H1 (cell line): ENCODE data around the gene GALNT9. TPM values are rescaled to one million over a fixed set of nuclear protein-coding genes. Genes with fewer than 3 reads are reported as not detected.

Experiments used
- CTCF ChIA-PET: fragments of 300-600 bp; sonication (Branson Sonifier 250); formaldehyde crosslinking; loops from one replicate; lab custom pipeline; 2021; ENCODE audit not compliant: partially characterized antibody; lab: Charles Lee
- POLR2A ChIA-PET: fragments of 300-600 bp; sonication (Branson Sonifier 250); formaldehyde crosslinking; loops from one replicate; lab custom pipeline; 2021; ENCODE audit warnings: inconsistent platforms; ENCODE audit not compliant: partially characterized antibody; lab: Charles Lee
- DNase-seq, 2 experiments: peaks; one replicate each; pipeline versions ENCODE4 v3.0.0 to v3.0.0-alpha.2; 2010 to 2022; ENCODE audit warnings: low spot score in 2 of 2, low read depth in 1 of 2, mixed read lengths in 1 of 2
- FAIRE-seq: peaks from 2 replicates; lab custom pipeline; 2011; peaks lifted over from hg19 to GRCh38; lab: Jason Lieb, UNC
- H2AFZ ChIP-seq: 2 replicates; pipeline ENCODE4 v1.8.1; 2012; ENCODE audit warnings: low read length, inconsistent platforms
- H2AK5ac ChIP-seq: 2 replicates; pipeline ENCODE4 v1.6.1; 2013; ENCODE audit warnings: low read depth, low read length
- H2BK120ac ChIP-seq: replicated peaks from 2 replicates; pipeline ENCODE3; 2013; ENCODE audit warnings: low read depth, low read length, inconsistent platforms
- H2BK12ac ChIP-seq: 2 replicates; pipeline ENCODE4 v1.6.1; 2013; ENCODE audit warnings: low read depth, low read length
- H2BK15ac ChIP-seq: 2 replicates; pipeline ENCODE4 v1.6.1; 2013; ENCODE audit warnings: low read length
- H2BK20ac ChIP-seq: 2 replicates; pipeline ENCODE4 v1.6.1; 2013; ENCODE audit warnings: low read length
- H2BK5ac ChIP-seq: 2 replicates; pipeline ENCODE4 v1.6.1; 2013; ENCODE audit warnings: low read depth, low read length
- H3K14ac ChIP-seq: 2 replicates; pipeline ENCODE4 v1.6.1; 2013; ENCODE audit warnings: inconsistent platforms; ENCODE audit not compliant: insufficient read length
- H3K18ac ChIP-seq: 2 replicates; pipeline ENCODE4 v1.6.1; 2013; ENCODE audit warnings: low read length; ENCODE audit errors: extremely low read depth
- H3K23ac ChIP-seq: 2 replicates; pipeline ENCODE4 v1.6.1; 2013; ENCODE audit warnings: inconsistent platforms; ENCODE audit not compliant: insufficient read length
- H3K23me2 ChIP-seq: 2 replicates; pipeline ENCODE4 v1.6.1; 2013; ENCODE audit warnings: low read depth, low read length
- H3K27ac ChIP-seq: 2 replicates; pipeline ENCODE4 v1.6.1; 2011; ENCODE audit warnings: low read depth, low read length, inconsistent platforms
- H3K27me3 ChIP-seq, 4 experiments: replicated peaks in 1 of 4; 1 replicate in 1 of 4; 2 replicates in 3 of 4; pipeline versions ENCODE4 v1.6.1 to v1.8.1; 2011 to 2013; ENCODE audit warnings: low read length in 3 of 4, mild to moderate bottlenecking in 3 of 4, inconsistent platforms in 2 of 4, mixed read lengths in 2 of 4, moderate library complexity in 1 of 4; ENCODE audit not compliant: control insufficient read depth in 3 of 4, insufficient read depth in 3 of 4; ENCODE audit errors: extremely low read depth in 1 of 4
- H3K36me3 ChIP-seq, 4 experiments: 2 replicates each; pipeline versions ENCODE4 v1.6.1 to v1.8.1; 2011 to 2013; ENCODE audit warnings: mild to moderate bottlenecking in 4 of 4, low read length in 3 of 4, moderate library complexity in 2 of 4, control low read depth in 1 of 4, inconsistent platforms in 1 of 4; ENCODE audit not compliant: insufficient read depth in 4 of 4, control insufficient read depth in 2 of 4
- H3K4ac ChIP-seq: replicated peaks from 2 replicates; pipeline ENCODE3; 2013; ENCODE audit warnings: low read length, low read depth, mixed read lengths, inconsistent platforms; ENCODE audit not compliant: insufficient read length
- H3K4me1 ChIP-seq, 4 experiments: replicated peaks in 1 of 4; 1 replicate in 1 of 4; 2 replicates in 3 of 4; pipeline versions ENCODE4 v1.6.1 to v1.8.1; 2011 to 2013; ENCODE audit warnings: low read length in 3 of 4, inconsistent platforms in 2 of 4, mixed read lengths in 1 of 4; ENCODE audit not compliant: insufficient read depth in 4 of 4, control insufficient read depth in 3 of 4
- H3K4me2 ChIP-seq, 2 experiments: 2 replicates each; pipeline versions ENCODE4 v1.6.1 to v1.8.1; 2011 to 2013; ENCODE audit warnings: low read depth in 2 of 2, low read length in 2 of 2, control low read depth in 1 of 2, inconsistent platforms in 1 of 2, mild to moderate bottlenecking in 1 of 2; ENCODE audit not compliant: insufficient read depth in 1 of 2
- H3K4me3 ChIP-seq, 4 experiments: fragments of 200-600, 300-600 bp in 1 of 4; sonication (generic), shearing (Covaris generic), sonication (Bioruptor Twin) in 1 of 4; 2 replicates each; pipeline versions ENCODE4 v1.5.1 to v1.8.1; 2011 to 2016; ENCODE audit warnings: low read length in 4 of 4, low read depth in 3 of 4, control low read depth in 2 of 4, inconsistent platforms in 2 of 4, mild to moderate bottlenecking in 2 of 4, mixed read lengths in 1 of 4, moderate library complexity in 1 of 4; ENCODE audit not compliant: insufficient read depth in 2 of 4; ENCODE audit errors: extremely low read depth in 1 of 4
- H3K56ac ChIP-seq: replicated peaks from 2 replicates; pipeline ENCODE3; 2013; ENCODE audit warnings: low read depth, mild to moderate bottlenecking, mixed read lengths, low read length, inconsistent platforms; ENCODE audit not compliant: insufficient read length
- H3K79me1 ChIP-seq: 2 replicates; pipeline ENCODE4 v1.6.1; 2013; ENCODE audit warnings: low read depth, low read length, control low read depth
- H3K79me2 ChIP-seq, 2 experiments: 2 replicates each; pipeline versions ENCODE4 v1.6.1 to v1.8.1; 2012 to 2013; ENCODE audit warnings: low read length in 2 of 2, mild to moderate bottlenecking in 2 of 2, inconsistent platforms in 1 of 2; ENCODE audit not compliant: insufficient read depth in 2 of 2, control insufficient read depth in 1 of 2
- H3K9ac ChIP-seq, 4 experiments: replicated peaks in 1 of 4; 1 replicate in 1 of 4; 2 replicates in 3 of 4; pipeline versions ENCODE4 v1.6.1 to v1.8.1; 2011 to 2013; ENCODE audit warnings: low read depth in 3 of 4, low read length in 3 of 4, control low read depth in 2 of 4, mild to moderate bottlenecking in 2 of 4, moderate library complexity in 2 of 4, inconsistent platforms in 1 of 4; ENCODE audit errors: extremely low read depth in 1 of 4
- H3K9me3 ChIP-seq, 2 experiments: 2 replicates each; pipeline versions ENCODE4 v1.6.1 to v1.8.1; 2012 to 2013; ENCODE audit warnings: mild to moderate bottlenecking in 2 of 2, moderate library complexity in 2 of 2, control low read depth in 1 of 2, inconsistent platforms in 1 of 2, low read depth in 1 of 2, low read length in 1 of 2, mixed read lengths in 1 of 2; ENCODE audit not compliant: insufficient read depth in 2 of 2
- H4K20me1 ChIP-seq, 2 experiments: replicated peaks in 1 of 2; 2 replicates each; pipeline versions ENCODE3 to v1.8.1; 2011 to 2013; ENCODE audit warnings: inconsistent platforms in 2 of 2, low read length in 2 of 2, mild to moderate bottlenecking in 1 of 2; ENCODE audit not compliant: insufficient read depth in 2 of 2, control insufficient read depth in 1 of 2
- H4K5ac ChIP-seq: 2 replicates; pipeline ENCODE4 v1.6.1; 2013; ENCODE audit warnings: low read length, low read depth, mixed read lengths, inconsistent platforms; ENCODE audit not compliant: insufficient read length
- H4K8ac ChIP-seq: 2 replicates; pipeline ENCODE4 v1.8.0; 2013; ENCODE audit warnings: mild to moderate bottlenecking, moderate library complexity, low read length, inconsistent platforms; ENCODE audit not compliant: insufficient read depth; ENCODE audit errors: extremely low read depth
- H4K91ac ChIP-seq: replicated peaks from 2 replicates; pipeline ENCODE3; 2013; ENCODE audit warnings: low read length, mixed read lengths, inconsistent platforms; ENCODE audit not compliant: insufficient read length
- ASH2L ChIP-seq: fragments of 200-600, 300-600 bp; sonication (generic); IDR thresholded peaks from one replicate; pipeline ENCODE4 v1.7.1; 2017; ENCODE audit warnings: low read length
- CBX8 ChIP-seq: fragments of 300-800, 300-1000 bp; sonication (generic); IDR thresholded peaks from 2 replicates; pipeline ENCODE4 v1.7.1; 2016; ENCODE audit warnings: low read depth, low read length, borderline replicate concordance
- CEBPB ChIP-seq: IDR thresholded peaks from 2 replicates; pipeline ENCODE4 v1.6.1; 2012; ENCODE audit warnings: low read depth, low read length
- FOSL1 ChIP-seq: IDR thresholded peaks from 2 replicates; pipeline ENCODE4 v1.6.1; 2011; ENCODE audit warnings: mild to moderate bottlenecking, low read depth, low read length, moderate library complexity; ENCODE audit not compliant: insufficient read depth
- GABPA ChIP-seq: IDR thresholded peaks from 2 replicates; pipeline ENCODE4 v1.6.1; 2011; ENCODE audit warnings: mild to moderate bottlenecking, low read length, moderate library complexity, borderline replicate concordance; ENCODE audit not compliant: insufficient read depth
- GTF2F1 ChIP-seq: IDR thresholded peaks from 2 replicates; pipeline ENCODE4 v1.6.1; 2012; ENCODE audit warnings: low read depth, low read length, improper control_type of control experiment, borderline replicate concordance
- HDAC2 ChIP-seq, 2 experiments: fragments of 300-600 bp in 1 of 2; sonication (generic) in 1 of 2; IDR thresholded peaks; 2 replicates each; pipeline ENCODE4 v1.6.1; 2011 to 2012; ENCODE audit warnings: low read depth in 2 of 2, low read length in 2 of 2, mild to moderate bottlenecking in 2 of 2, moderate library complexity in 2 of 2, borderline replicate concordance in 1 of 2, inconsistent platforms in 1 of 2
- HDAC6 ChIP-seq: IDR thresholded peaks from one replicate; pipeline ENCODE4 v1.7.1; 2012; ENCODE audit warnings: low read depth, mild to moderate bottlenecking, inconsistent platforms, low read length, moderate library complexity
- POU5F1 ChIP-seq: IDR thresholded peaks from 2 replicates; pipeline ENCODE4 v1.6.1; 2011; ENCODE audit warnings: low read depth, mild to moderate bottlenecking, low read length, moderate library complexity
- SAP30 ChIP-seq: fragments of 300-600 bp; sonication (generic); IDR thresholded peaks from 2 replicates; pipeline ENCODE4 v1.7.1; 2012; ENCODE audit warnings: low read length, moderate library complexity, mild to moderate bottlenecking, inconsistent platforms; ENCODE audit not compliant: insufficient read depth, insufficient replicate concordance
- SP1 ChIP-seq: IDR thresholded peaks from 2 replicates; pipeline ENCODE4 v1.6.1; 2011; ENCODE audit warnings: low read depth, low read length
- SP4 ChIP-seq: IDR thresholded peaks from 2 replicates; pipeline ENCODE4 v1.6.1; 2012; ENCODE audit warnings: low read length, inconsistent platforms
- ZNF274 ChIP-seq: IDR thresholded peaks from 2 replicates; pipeline ENCODE4 v1.7.0; 2012; ENCODE audit warnings: low read length, borderline replicate concordance; ENCODE audit errors: extremely low read depth
- WGBS, 2 experiments: shearing (Covaris generic) in 1 of 2; methylation state at CpG; one replicate each; pipeline versions ENCODE4 v1.1.6 to v1.1.7; 2013 to 2015; ENCODE audit warnings: low lambda C conversion rate in 2 of 2, mixed read lengths in 2 of 2, inconsistent platforms in 1 of 2, low coverage in 1 of 2, missing lambda C conversion rate in 1 of 2; ENCODE audit not compliant: insufficient replicate concordance in 2 of 2, insufficient coverage in 1 of 2, insufficient read length in 1 of 2; ENCODE audit errors: extremely low coverage in 1 of 2, missing lambda C conversion rate in 1 of 2; 5-methylcytosine and 5-hydroxymethylcytosine counted together
- polyA plus RNA-seq, 7 experiments: library from polyadenylated mRNA; depleted of rRNA in 3 of 7; stranded (reverse) in 5 of 7; unstranded in 2 of 7; fragments of >200 nt in 5 of 7; fragments of 200-250 nt in 2 of 7; gene quantifications; 1 replicate in 5 of 7; 2 replicates in 1 of 7; 4 replicates in 1 of 7; pipeline versions ENCODE4 v1.2.1 to v1.2.3, GENCODE V29; 2011 to 2013; ENCODE audit warnings: missing spikeins in 2 of 7, mixed read lengths in 2 of 7
- total RNA-seq: library from RNA; stranded (reverse); fragmentation: NEBNext Ultra II Directional; extraction: Animal tissue kit (Norgen Biotek cat#: 25700); gene quantifications from 2 replicates; pipeline ENCODE4 v1.2.1, GENCODE V29; 2021

The GALNT9 gene
- total and polyA plus RNA-seq, 2 of the 8 experiments (the other 6 are each of a cell fraction or from before 2014, with no cell fraction given): 2.0 to 3.6 TPM

GRCh38 chr12:132207083-132207775 lies 122.2 kb downstream of the GALNT9 start:
- H2BK20ac ChIP-seq: no peak overlapping the region
- no peak overlapping the region for H3K4me2 ChIP-seq
- ChIA-PET POLR2A (no interaction called here), CTCF (interaction anchor here (0.8 to 4.1 kb wide), 8 partner anchors 11 to 208 kb away, joined by 3 to 23 read pairs (median 4); no protein-coding TSS in a partner anchor)
- H3K4me3 ChIP-seq: no peak overlapping the region
- FAIRE-seq (no peak), DNase-seq (no peak)
- H3K9me3 ChIP-seq: peaks cover 2 to 5% of the 10 kb centered on the region in 2 experiments; a peak in 1 of 4 replicates
- 88% methylated on average over 36 of the region's 36 CpGs; no CpG with 5 or more reads in 1 of the 2 experiments for WGBS, 2 experiments
- H3K18ac ChIP-seq: no peak overlapping the region
- H4K5ac ChIP-seq: no peak overlapping the region
- no peak overlapping the region for H2AFZ ChIP-seq
- no peak overlapping the region for H3K4ac ChIP-seq
- H3K79me1 ChIP-seq: no peaks in the 10 kb centered on the region
- H3K56ac ChIP-seq: no peak overlapping the region
- 0 out of 7 replicates have a peak, but pooled peaks cover 0 to 3% (median 0%) of the 10 kb centered on the region in 4 experiments for H3K4me1 ChIP-seq
- H3K23ac ChIP-seq: no peak overlapping the region
- no peak overlapping the region for H2BK15ac ChIP-seq
- H3K27me3 ChIP-seq: peaks cover 0 to 24% (median 21%) of the 10 kb centered on the region in 4 experiments; a peak in 4 of 7 replicates
- H3K9ac ChIP-seq: no peak overlapping the region
- H2BK12ac ChIP-seq: no peak overlapping the region
- H2AK5ac ChIP-seq: no peak overlapping the region
- H3K14ac ChIP-seq: no peak overlapping the region
- H4K91ac ChIP-seq: no peak overlapping the region
- no peak overlapping the region for H2BK120ac ChIP-seq
- no peaks in the 10 kb centered on the region for H4K20me1 ChIP-seq
- no peak overlapping the region for H2BK5ac ChIP-seq
- no peaks in the 10 kb centered on the region for H3K79me2 ChIP-seq
- H3K23me2 ChIP-seq: no peaks in the 10 kb centered on the region
- no peak overlapping the region for H3K27ac ChIP-seq
- H3K36me3 ChIP-seq: no peaks in the 10 kb centered on the region
- peak overlapping the region; percentile 85; the same call in 1 of the 2 replicates for H4K8ac ChIP-seq
- TF ChIP-seq ZNF274 (no peak), POU5F1 (no peak), GTF2F1 (no peak), HDAC2 (IDR thresholded peaks at IDR 0.05; ENCODE audit: borderline replicate concordance in 1 of 2, low read depth in 2 of 2, low read length in 2 of 2) (no peak), ASH2L (no peak), HDAC6 (no peak), GABPA (no peak), SP1 (no peak), CEBPB (no peak), FOSL1 (no peak), CBX8 (no peak), SP4 (no peak), SAP30 (no peak)
